NCI-H1105 (cell line): ENCODE measurements around the gene ABCC1.
"Not testable (repeated sequence)": the region's sequence is repeated elsewhere in the genome, so short reads cannot be mapped to it uniquely, and the experiment has no call there.

Source experiments
- DNase-seq: peaks from one replicate; lab custom pipeline; 2025; lab: John Stamatoyannopoulos, UW

ABCC1 gene

GRCh38 chr16:15946257-15947044 lies 3.0 kb upstream of the ABCC1 start:
- no peak for DNase-seq

- no peak for DNase-seq
Observed at GRCh38 chr16:15947983-15948509, 1.4 kb upstream of the ABCC1 start.

DNA sequence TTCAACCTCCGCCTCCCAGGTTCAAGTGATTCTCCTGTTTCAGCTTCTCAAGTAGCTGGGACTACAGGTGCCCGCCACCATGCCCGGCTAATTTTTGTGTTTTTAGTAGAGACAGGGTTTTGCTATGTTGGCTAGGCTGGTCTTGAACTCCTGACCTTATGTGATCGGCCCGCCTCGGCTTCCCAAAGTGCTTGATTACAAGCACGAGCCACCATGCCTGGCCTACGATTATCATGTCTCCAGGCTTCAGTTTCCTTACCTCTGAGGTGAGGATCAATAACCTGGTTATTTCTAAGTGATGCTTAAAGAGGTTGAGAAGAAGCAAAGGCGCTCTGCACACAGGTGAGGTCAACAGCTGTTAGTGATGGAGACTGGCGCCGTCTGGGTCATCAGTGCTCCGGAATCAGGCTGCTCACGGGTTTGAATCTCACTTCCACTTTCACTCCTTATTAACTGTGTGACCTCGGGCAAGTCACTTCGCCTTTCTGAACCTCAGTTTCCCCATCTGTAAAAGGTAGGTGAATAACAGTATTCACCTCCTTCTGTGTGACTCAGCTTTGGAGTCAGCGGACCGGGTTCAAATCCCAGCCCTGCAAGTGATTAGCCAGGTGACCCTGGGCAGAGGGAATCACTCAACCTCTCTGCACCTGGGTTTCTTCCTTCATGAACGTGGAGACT lies 745 bp upstream of the ABCC1 start:
- no peak for DNase-seq

DNA sequence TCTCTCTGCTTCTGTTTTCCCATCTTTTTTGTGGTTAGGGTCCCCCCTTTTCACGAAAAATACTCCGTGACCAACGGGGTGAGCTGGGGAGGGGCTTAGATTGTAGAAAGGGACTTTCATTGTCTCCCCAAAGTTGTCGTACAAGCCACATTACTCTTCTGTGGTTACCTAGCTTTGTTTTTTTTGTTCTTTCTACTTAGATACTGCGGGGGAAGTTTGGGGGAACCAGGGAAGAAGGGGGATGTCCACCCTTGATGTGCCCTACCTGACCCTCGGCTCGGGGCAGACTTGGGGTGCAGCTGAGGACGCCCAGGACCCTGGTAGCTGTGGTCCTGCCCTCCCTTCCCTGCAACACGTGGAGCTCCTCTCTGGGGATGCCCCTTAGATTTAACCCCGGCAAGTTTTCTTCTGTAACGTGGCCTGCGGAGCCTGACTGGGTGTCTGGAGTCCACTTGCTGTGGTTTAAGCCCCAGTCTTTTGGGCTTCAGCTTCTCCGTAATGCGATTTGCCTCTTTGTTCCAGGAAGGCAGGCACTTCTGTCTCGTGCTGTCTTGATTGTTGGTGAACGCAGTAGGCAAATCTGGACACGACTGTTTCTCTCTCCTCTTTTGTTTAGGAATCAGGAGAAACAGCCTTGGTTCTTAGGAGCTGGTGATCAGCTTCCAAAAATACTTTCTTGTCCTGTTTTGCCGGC lies 892 bp downstream of the ABCC1 start:
- peak; percentile 19 for DNase-seq

DNA sequence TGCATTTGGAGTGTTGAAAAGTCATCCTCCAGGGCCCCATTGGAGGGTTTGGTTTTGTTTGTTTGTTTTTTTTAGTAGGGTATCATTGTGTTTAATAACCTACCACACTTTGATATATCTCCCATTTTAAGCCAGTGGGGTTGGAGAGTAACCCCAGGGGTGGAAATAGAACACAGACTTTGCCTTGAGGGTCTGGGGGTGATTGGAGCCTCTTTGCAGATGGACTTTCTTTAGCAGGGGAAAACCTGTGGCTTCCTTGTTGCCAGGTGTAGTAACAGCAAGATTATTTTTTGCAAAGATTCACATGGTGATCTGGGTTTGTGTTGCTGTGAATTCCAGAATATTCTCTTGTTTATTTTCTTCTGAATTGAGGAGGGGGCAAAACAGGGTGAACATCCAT lies 1.5 kb downstream of the ABCC1 start:
- no peak for DNase-seq

DNA sequence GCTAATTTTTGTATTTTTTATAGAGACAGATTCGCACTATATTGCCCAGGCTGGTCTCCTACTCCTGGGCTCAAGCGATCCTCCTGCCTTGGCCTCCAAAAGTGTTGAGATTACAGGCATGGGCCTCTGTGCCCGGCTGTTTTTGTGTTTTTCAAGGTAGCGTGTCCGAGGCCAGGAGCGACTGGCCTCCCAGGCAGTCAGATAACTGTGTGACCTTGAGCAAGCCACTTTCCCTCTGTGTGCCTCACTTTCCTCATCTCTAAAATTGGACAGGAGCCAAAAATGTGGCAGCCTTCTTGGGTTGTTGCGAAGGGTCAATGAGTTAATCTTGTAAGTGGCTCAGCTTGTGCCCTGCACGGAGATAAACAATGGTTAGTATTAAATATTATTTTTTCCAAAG lies 2.4 kb downstream of the ABCC1 start:
- no peak for DNase-seq

DNA sequence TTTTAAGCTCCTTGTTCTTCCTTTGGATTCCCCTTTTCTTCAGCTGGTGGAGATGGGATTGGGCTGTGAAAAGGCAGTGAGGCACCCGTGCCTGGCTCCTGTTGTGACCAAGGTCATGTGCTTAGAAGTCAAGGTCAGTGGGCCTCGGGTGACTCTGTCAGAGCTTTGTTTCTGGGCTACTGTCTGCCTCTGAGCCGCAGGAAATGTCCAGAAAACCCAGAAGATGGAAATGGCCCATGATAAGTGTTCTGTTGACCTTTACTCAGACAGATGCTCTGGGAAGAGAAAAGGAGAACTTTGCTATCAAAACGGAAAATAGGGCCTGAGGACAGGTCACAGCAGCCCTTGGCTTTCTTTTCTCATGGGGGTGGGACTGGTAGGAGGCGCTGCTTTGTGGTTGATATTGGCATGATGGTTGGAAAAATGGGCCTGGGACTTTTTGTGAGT lies 2.9 kb downstream of the ABCC1 start:
- DNase-seq = no peak

DNA sequence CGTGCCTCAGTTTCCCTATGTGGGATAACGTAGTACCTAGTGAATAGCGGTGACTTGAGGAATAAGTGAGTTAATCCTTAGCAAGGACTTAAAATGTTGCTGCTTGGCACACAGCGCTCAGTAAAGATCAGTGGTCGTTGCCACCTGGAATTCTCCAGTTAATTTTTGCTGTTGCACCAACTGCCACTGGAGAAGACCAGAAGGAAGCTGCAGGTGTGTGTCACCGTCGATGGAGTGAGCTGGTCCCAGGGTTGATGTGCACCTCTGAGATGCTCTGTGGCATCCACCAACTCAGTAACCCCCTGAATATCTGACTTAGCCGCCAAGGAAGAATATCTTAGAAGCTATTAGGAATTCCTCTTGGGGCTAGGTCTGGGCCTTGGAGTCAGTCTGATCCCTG lies 4.1 kb downstream of the ABCC1 start:
- no peak for DNase-seq

DNA sequence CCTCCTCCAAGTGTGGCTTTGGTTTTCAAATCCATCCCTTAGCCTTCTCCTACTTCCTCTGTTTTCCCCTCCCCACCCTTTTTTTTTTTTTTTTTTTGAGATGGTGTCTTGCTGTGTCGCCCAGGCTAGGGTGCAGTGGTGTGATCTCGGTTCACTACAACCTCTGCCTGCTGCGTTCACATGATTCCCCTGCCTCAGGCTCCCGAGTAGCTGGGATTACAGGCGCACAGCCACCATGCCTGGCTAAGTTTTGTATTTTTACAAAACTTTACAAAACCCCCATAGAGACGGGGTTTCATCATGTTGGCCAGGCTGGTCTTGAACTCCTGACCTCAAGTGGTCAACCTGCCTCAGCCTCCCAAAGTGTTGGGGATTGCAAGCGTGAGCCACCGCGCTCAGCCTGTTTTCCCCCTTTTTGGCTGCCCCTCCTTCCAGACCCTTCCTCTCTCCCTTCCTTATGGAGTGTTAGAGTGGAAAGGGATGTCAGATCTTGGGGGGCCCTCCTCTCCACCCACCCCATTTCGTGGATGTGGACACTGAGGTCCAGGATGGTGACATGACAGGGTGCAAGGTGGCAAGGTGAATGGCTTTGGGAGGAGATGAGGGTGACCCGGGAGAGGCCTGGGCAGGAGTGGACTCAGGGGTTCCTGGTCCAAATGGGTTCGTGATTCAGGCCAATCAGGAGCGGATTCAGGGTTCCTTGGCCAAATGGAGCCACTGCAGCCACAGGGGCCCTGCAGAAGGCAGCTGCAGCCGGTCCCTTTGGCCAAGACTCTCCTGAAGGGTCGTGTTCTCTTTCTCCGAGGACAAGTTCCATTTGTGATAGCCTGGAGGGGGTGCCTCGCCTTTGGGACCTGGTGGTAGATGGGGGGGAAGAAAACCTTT lies 4.8 kb downstream of the ABCC1 start:
- DNase-seq = no peak

- DNase-seq = no peak
Observed at GRCh38 chr16:15954814-15955151, 5.4 kb downstream of the ABCC1 start.

GRCh38 chr16:15955425-15955824 lies 6.0 kb downstream of the ABCC1 start:
- no peak for DNase-seq

DNA sequence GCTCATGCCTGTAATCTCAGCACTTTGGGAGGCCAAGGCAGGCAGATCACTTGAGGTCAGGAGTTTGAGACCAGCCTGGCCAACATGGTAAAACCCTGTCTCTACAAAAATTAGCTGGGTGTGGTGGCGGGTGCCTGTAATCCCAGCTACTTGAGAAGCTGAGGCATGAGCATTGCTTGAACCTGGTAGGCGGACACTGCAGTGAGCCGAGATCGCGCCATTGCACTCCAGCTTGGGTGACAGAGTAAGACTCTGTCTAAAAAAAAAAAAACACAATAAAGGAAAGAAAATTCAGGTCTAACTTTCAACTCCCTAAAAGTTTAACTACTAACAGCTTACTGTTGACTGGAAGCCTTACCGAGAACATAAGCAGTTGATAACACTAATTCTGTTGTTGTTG lies 6.7 kb downstream of the ABCC1 start:
- DNase-seq = not testable (repeated sequence)

DNA sequence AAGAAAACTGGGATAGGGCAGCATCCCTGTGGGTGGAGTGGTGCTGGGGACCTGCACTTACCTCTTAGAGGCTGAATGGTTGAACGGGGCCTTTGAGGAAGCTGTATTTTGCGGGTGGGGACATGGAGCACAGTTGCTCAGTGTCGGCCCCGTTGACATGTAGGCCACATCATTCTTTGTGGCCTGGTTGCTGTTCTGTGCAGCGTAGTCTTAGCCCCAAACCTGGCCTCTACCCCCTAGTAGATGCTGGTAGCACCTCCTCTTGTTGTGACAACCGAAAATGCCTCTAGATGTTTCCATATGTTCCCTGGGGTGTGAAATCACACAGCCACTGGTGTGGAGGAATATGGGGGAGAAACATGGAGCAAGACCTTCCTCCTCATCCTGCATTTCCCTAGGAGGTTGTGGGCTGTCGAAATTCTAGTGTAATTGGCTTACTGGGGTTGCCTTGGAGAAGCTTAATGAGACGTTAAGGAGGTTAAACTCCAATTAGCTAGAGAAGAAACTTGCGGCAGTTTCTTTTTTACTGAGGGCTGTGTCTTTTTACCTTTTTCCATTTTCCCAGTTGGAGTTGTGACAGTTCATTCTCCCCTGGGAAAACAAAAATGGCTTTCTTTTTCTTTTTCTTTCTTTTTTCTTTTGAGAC lies 9.4 kb downstream of the ABCC1 start:
- DNase-seq = no peak

DNA sequence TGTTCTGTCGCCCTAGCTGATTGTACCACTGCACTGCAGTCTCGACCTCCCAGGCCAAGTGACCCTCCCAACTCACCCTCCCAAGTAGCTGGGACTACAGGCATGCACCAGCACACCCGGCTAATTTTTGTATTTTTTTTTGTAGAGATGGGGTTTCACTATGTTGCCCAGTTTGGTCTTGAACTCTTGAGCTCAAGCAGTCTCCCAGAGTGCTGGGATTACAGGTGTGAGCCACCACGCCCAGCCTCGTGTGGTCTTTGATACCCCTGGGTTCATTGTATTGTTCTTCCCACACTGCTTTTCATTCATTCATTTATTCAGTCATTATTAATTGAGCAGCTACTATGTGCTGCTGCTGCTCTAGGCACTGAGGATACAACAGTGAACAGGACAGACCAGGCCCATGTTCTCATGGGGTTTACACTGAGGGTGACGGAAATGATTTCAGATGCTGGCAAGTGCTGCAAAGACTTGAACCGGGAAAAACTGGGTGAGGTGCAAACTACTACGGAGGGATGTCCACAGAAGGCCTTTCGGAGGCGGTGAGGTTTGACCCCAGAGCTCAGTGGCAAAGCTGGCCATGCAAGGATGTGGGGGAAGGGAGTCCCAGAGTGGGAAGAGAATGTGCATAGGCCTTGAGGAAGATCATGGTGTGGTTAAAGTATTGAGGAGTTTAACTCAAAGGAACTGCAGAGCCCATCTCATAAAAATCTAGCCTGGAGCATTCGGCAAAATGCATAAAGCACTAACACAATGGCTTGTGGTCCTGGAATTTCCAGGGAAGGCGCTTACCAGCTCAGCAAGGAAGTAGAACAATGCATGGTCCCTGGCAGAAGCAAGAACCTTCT lies 10.9 kb downstream of the ABCC1 start:
- no peak for DNase-seq

DNA sequence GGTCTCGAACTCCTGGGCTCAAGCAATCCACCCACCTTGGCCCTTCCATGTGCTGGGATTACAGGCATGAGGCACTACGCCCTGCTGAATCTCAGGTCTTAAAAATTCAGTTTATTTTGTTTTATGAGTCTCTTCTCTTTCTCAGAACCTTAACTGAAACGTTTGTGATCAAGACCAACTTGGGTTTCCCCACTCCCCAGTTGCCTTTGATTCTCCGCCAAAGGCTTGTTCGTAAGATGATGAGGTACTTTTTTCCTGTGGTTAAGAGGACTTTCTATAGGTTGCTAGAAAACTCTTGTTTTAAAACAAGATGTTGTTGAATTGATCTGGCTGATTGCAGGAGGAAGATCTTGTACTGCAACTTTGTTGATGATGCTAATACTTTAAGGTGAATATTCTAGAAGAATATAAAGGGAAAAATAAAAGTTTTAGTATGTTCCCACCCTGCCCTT lies 11.7 kb downstream of the ABCC1 start:
- no peak for DNase-seq

DNA sequence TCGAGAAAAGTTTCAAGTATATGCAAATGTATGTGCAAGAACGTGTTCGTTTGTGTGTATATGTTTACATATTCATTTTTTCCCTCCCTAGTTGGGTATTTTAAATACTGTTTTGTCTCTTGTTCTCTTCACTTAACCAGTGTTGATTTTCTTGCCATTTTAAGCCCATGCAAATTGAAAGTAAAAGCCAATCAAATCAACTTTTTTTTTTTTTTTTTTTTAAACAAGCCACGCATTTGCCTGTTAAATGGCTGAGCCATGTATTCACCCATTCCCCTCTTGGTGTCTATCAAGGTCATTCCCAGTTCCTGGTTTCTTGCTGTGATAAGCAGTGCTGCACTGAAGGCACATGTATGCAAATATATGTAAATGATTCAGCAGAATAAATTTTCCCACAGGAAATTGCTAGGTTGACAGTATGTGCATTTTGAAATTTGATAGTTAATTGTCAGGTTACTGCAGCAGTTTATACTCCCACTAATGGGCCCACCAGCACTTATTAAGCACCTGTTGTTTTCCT lies 12.2 kb downstream of the ABCC1 start:
- no peak for DNase-seq

DNA sequence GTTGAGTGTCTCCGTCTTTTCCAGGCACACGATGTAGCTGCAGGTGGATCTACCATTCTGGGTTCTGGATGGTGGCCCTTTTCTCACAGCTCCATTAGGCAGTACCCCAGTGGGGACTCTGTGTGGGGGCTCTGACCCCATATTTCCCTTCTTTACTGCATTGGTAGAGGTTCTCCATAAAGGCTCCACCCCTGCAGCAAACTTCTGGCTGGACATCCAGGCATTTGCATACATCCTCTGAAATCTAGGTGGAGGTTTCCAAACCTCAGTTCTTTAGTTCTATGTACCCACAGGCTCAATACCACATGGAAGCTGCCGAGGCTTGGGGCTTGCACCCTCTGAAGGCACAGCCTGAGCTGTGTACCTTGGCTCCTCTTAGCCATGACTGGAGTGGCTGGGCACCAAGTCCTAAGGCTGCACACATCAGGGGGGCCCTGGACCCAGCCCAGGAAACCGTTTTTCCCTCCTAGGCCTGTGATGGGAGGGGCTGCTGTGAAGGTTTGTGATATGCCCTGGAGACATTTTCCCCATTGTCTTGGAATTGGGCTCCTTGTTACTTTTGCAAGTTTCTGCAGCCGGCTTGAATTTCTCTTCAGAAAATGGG lies 14.0 kb downstream of the ABCC1 start:
- no peak for DNase-seq

- DNase-seq = no peak
Observed at GRCh38 chr16:15966420-15966819, 17.0 kb downstream of the ABCC1 start.

GRCh38 chr16:15966836-15967546 lies 17.6 kb downstream of the ABCC1 start:
- DNase-seq = no peak
